ENCODE measurements around the gene SRSF9. TPM values are rescaled to one million over a fixed set of nuclear protein-coding genes. Genes with fewer than 3 reads are reported as not detected.

The SRSF9 gene
- total RNA-seq, 2 donors from 2014 or later = 122 to 124 TPM

DNA sequence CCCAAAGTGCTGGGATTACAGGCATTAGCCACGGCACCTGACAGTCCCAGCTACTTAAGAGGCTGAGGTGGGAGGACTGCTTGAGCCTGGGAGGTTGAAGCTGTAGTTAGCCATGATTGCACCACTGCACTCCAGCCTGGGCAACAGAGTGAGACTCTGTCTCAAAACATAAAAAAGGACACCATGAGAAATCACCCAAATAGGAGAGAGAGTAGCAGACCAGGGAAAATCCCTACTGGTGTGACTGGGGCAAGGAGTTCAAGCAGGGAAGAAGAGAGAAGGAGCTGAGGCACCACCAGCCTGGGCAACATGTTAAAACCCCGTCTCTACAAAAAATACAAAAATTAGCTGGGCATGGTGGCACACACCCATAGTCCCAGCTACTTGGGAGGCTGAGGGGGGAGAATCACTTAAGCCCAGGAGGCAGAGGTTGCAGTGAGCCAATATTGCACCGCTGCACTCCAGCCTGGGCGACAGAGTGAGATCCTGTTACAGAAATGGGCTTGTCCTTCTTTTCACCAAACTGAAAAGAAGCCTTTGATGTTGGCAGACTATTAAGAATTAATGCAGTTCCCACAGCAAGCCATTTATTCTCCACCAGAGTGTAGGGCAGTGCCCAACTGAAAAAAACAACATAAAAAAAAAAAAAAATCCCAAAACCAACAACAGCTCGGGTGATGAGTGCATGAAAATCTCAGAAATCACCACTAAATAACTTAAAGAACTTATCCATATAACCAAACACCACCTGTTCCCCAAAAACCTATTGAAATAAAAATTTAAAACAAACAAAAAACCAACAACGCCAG lies 4.5 kb upstream of the SRSF9 start:
- DNase-seq (no peak), ATAC-seq (no peak)
- no peaks in the 10 kb centered on the region for H3K9me3 ChIP-seq (ENCODE audit: control insufficient read depth, low read length, poor library complexity, severe bottlenecking)
- H3K27ac Mint-ChIP-seq = peak overlapping the region; percentile 21
- H3K4me1 Mint-ChIP-seq = peaks cover 10% of the 10 kb centered on the region
- peaks cover 2% of the 10 kb centered on the region for H3K36me3 Mint-ChIP-seq (ENCODE audit: low read depth)
- no peaks in the 10 kb centered on the region for H3K27me3 Mint-ChIP-seq
- no peak overlapping the region for H3K4me3 Mint-ChIP-seq

DNA sequence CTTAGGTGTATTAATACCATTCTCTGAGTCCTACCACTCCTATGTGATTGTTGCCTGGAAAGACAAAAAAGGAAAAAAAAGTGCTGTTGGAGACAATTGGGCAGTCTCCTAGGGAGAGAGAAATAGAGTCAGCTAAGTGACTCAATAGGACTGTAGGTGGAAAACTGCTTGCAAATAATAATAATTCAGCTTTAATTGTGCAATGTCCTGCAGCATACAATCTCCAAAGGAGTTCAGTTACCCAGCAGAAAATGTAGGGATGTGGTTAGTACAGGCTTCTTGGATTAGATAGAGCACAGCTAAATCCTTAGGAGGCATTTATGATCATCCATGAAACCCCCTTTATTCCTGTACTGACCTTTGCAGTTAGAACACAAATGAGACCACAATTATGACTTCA lies 3.0 kb upstream of the SRSF9 start:
- Mint-ChIP-seq H3K36me3 (ENCODE audit: low read depth) (peaks cover 2% of the 10 kb centered on the region), H3K27me3 (no peaks in the 10 kb centered on the region), H3K4me1 (peaks cover 18% of the 10 kb centered on the region), H3K27ac (no peak overlapping the region), H3K4me3 (no peak overlapping the region)
- no peaks in the 10 kb centered on the region for H3K9me3 ChIP-seq (ENCODE audit: control insufficient read depth, low read length, poor library complexity, severe bottlenecking)
- no peak for ATAC-seq
- DNase-seq = no peak

DNA sequence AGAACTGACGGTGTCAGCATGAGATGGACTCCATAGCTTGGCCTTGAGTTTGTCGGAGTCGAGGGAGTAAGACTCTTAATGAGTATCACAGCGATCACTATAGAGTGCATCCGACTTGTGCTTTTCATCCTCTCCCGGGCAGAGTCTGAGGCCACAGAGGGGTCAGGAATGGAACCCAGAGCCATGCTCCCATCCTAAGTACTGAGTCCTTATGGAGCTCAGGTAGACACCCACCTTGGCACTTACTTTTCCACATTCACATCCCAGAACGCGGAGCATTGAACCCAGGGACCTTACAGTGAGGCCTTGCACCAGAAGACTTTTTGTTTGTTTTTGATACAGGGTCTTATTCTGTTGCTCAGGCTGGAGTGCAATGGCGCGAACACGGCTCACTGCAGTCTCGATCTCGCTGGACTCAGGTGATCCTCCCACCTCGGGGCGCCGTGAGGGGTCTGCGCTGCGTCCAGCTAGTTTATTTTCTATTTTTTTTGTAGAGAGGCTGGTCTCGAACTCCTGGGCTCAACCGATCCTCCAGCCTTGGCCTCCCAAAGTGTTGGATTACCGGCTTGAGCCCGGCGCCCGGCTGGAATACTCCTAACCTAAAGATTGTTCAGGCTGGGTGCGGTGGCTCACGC lies 719 bp upstream of the SRSF9 start:
- peak overlapping the region; percentile 91 for H3K4me3 Mint-ChIP-seq
- no peaks in the 10 kb centered on the region for H3K27me3 Mint-ChIP-seq
- ATAC-seq (peak; percentile 12), DNase-seq (no peak)
- H3K27ac Mint-ChIP-seq = peak overlapping the region; percentile 78
- peaks cover 26% of the 10 kb centered on the region for H3K4me1 Mint-ChIP-seq
- H3K36me3 Mint-ChIP-seq (ENCODE audit: low read depth) = peaks cover 2% of the 10 kb centered on the region
- no peaks in the 10 kb centered on the region for H3K9me3 ChIP-seq (ENCODE audit: control insufficient read depth, low read length, poor library complexity, severe bottlenecking)

DNA sequence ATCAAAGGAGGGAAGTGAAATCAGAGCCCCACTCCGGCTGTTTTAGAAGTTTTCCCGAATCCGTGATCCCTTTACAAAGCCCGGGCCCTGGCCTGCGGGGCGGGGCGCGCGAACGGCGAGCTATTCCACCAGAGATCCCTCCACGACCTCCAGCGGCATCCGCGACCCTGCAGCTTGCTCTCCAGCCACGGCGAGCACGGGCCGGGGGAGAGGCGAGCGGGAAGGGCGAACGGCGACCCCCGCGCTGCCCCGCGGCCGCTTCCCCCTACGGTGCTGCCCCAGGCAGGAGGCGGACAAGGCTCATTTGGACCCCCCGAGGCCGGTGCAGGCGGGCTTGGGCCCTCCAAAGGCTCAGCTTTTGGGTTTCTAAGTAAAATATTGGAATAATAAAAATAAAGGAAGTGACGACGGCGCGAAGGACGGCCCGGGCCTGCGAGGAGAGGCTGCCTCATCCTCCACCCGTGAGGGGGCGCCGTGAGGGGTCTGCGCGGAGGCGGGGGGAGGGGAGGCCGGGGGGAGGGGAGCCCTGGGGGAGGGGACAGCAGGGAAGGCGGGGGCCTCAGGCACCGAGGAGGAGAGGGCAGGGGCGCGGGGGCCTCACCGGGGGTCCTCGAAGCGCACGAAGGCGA lies 613 bp downstream of the SRSF9 start:
- ATAC-seq = peak; percentile 55
- peak; percentile 8 to 36 (median 14) for DNase-seq
- Mint-ChIP-seq H3K27me3 (no peaks in the 10 kb centered on the region), H3K36me3 (ENCODE audit: low read depth) (peaks cover 3% of the 10 kb centered on the region), H3K4me1 (peaks cover 25% of the 10 kb centered on the region), H3K4me3 (peak overlapping the region; percentile 91), H3K27ac (peak overlapping the region; percentile 79)
- H3K9me3 ChIP-seq (ENCODE audit: control insufficient read depth, low read length, poor library complexity, severe bottlenecking) = no peaks in the 10 kb centered on the region

DNA sequence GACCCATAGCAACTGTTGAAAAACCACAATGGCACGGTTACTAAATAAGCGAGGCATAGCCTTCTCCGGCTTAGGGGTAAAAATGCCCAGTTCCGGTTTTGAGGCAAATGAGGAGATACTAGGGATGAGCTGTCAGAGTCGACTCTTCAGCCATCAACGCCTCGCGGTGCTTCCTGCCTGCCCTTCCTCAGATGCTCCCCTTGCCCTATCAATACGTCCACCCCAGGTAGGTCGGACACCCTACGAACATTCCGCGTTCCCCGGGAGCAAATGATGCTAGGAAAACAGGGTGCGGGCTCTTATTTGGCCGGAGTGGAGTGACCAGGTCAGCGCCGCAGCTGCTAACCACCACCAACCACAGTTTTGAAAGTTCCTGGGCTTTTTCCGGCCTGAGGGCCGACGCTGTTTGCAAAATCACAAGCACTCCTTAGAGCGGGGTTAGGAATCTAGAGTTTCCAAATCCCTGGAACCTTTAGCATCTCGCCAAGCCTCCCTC lies 1.2 kb downstream of the SRSF9 start:
- peak overlapping the region; percentile 79 for H3K27ac Mint-ChIP-seq
- peaks cover 25% of the 10 kb centered on the region for H3K4me1 Mint-ChIP-seq
- peaks cover 3% of the 10 kb centered on the region for H3K36me3 Mint-ChIP-seq (ENCODE audit: low read depth)
- H3K9me3 ChIP-seq (ENCODE audit: control insufficient read depth, low read length, poor library complexity, severe bottlenecking) = no peaks in the 10 kb centered on the region
- no peaks in the 10 kb centered on the region for H3K27me3 Mint-ChIP-seq
- DNase-seq (no peak), ATAC-seq (no peak)
- peak overlapping the region; percentile 91 for H3K4me3 Mint-ChIP-seq

DNA sequence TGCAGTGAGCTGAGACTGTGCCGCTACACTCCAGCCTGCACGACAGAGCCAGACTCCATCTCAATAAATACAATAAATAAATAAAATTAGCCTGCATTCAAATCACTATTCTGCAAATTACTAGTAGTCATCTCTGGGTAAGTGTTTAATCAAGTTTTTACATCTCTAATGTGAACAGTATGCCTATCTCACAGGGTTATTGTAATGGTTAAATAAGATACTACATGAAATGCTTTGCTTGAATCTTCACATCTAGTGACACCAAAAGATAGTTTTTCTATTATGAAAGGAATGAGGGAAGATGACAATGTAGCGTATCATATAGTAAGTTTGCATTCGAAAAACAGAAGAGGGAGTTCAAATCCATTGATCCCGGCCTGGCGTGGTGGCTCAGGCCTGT lies 2.1 kb downstream of the SRSF9 start:
- DNase-seq (no peak), ATAC-seq (no peak)
- no peaks in the 10 kb centered on the region for H3K9me3 ChIP-seq (ENCODE audit: control insufficient read depth, low read length, poor library complexity, severe bottlenecking)
- Mint-ChIP-seq H3K27me3 (no peaks in the 10 kb centered on the region), H3K27ac (peak overlapping the region; percentile 79), H3K4me1 (peaks cover 22% of the 10 kb centered on the region), H3K4me3 (peak overlapping the region; percentile 53), H3K36me3 (ENCODE audit: low read depth) (peaks cover 3% of the 10 kb centered on the region)

DNA sequence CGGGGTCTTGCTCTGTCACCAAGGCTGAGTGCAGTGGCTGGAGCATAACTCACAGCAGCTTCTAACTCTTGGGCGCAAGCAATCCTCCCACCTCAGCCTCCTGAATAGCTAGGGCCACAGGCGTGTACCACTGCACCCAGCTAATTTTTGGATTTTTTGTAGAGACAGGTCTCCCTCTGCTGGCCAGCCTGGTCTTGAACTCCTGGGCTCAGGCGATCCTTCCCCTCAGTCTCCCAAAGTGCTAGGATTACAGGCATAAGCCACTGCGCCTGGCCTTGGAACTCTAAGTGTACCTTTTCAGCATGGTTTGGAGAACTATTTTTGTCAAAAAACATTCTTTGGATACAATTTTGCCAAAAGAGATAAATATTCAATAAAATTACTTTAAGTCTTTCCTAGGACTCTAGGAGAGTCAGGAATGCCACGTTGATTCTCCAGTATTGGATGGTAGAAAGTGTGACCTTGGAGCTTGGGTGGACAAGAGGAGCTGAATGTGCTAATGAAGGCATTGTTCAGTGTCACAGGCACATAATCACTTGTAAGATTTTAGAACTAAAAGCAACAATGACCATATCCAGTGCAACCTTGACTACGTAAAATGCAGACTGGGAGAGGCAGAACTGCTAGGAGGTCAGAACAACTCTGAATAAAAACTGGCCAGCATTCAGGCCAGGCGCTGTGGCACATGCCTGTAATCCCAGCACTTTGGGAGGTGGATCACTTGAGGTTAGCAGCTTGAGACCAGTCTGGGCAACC lies 2.8 kb downstream of the SRSF9 start:
- Mint-ChIP-seq H3K36me3 (ENCODE audit: low read depth) (peaks cover 4% of the 10 kb centered on the region), H3K27ac (no peak overlapping the region), H3K4me1 (peaks cover 22% of the 10 kb centered on the region), H3K27me3 (no peaks in the 10 kb centered on the region), H3K4me3 (no peak overlapping the region)
- DNase-seq = peak in 2 of 3 donors; percentile 16 to 22
- no peaks in the 10 kb centered on the region for H3K9me3 ChIP-seq (ENCODE audit: control insufficient read depth, low read length, poor library complexity, severe bottlenecking)
- no peak for ATAC-seq

DNA sequence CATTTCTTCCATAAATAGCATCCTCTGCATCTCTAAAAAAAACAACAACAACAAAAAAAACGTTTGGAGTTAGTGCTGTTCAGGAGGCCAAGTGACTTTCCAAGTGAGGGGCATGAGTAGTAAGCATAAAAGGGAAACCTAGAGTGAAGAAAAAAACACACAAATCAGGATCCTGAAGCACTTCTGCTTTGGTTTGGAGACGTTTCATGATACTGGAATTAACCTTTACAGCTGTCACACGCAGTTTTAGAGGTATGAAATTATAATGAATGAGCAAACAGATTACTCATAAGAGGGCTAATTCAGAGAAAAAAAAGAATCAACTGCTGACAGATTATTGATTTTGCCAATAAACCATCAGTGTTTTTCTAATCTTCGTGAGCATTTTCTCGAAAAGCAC lies 3.8 kb downstream of the SRSF9 start:
- Mint-ChIP-seq H3K4me1 (peaks cover 22% of the 10 kb centered on the region), H3K27ac (no peak overlapping the region), H3K4me3 (no peak overlapping the region), H3K27me3 (no peaks in the 10 kb centered on the region), H3K36me3 (ENCODE audit: low read depth) (peaks cover 4% of the 10 kb centered on the region)
- H3K9me3 ChIP-seq (ENCODE audit: control insufficient read depth, low read length, poor library complexity, severe bottlenecking) = no peaks in the 10 kb centered on the region
- no peak for DNase-seq
- ATAC-seq = no peak

DNA sequence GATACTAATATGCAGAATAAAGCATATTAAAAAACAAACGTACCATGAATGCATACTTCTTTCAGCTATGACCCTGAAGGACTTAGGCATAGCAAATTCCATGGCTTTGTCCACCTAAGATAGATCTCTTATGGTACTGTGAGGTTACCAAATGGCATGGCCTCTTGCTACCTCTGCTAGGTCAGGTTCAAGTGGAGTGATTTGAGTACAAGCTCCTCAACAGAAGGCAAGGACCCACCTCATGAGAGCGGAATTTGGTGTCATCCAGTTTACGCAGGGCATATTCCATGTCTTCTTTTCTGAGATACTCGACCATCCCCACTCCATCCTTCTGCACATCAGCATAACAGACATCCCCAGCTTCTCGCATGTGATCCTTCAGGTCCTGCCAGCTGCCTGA lies 5.8 kb downstream of the SRSF9 start:
- Mint-ChIP-seq H3K4me1 (peaks cover 19% of the 10 kb centered on the region), H3K36me3 (ENCODE audit: low read depth) (peaks cover 9% of the 10 kb centered on the region), H3K4me3 (no peak overlapping the region), H3K27me3 (no peaks in the 10 kb centered on the region), H3K27ac (no peak overlapping the region)
- no peaks in the 10 kb centered on the region for H3K9me3 ChIP-seq (ENCODE audit: control insufficient read depth, low read length, poor library complexity, severe bottlenecking)
- ATAC-seq = no peak
- DNase-seq = no peak

DNA sequence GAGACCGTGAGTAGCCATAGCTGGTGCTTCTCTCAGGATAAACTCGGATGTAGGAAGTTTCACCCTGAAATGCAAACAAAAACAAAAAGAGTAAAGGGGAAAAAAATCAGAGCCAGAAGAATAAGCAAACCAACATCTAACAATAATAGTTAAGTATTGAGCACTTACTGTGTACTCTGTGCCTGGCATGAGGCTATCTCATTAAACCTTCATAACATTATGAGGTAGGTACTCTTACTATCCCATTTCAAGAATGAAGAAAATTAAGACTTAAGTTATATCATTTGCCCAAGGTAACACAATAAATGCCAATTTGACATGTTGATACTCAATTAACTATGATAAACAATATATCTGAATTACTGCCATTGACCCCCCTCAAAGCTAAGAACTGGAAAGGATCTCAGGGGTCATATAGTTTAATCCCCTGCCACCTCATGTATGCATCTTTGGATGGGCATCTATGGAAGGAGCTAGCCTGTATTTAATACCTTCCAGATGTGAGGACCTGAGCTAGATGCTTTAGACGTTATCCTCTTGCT lies 7.4 kb downstream of the SRSF9 start:
- Mint-ChIP-seq H3K4me1 (peaks cover 8% of the 10 kb centered on the region), H3K4me3 (no peak overlapping the region), H3K27me3 (no peaks in the 10 kb centered on the region), H3K36me3 (ENCODE audit: low read depth) (peaks cover 9% of the 10 kb centered on the region), H3K27ac (no peak overlapping the region)
- ATAC-seq (no peak), DNase-seq (no peak)
- no peaks in the 10 kb centered on the region for H3K9me3 ChIP-seq (ENCODE audit: control insufficient read depth, low read length, poor library complexity, severe bottlenecking)

DNA sequence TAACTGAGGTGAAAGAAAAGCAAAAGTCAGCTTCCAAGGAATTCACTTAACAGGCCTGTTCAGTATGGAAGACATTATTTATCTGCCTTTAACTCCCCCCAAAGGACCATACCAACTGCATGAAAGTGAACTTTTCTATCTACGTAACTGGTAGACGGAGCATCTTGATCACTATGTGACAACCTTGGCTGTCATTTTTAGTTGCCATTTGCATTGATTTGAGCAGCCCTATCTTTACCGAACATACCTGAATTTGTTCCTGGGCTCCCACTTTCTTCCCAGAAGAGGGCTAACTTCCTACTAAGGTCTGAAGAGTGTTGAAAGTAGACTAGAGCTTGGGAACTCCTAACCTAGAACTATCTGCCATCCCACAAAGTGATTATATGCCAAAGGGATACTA lies 9.4 kb downstream of the SRSF9 start:
- H3K9me3 ChIP-seq (ENCODE audit: control insufficient read depth, low read length, poor library complexity, severe bottlenecking) = no peaks in the 10 kb centered on the region
- DNase-seq = no peak
- ATAC-seq = no peak
- H3K4me3 Mint-ChIP-seq = no peak overlapping the region
- H3K27me3 Mint-ChIP-seq = no peaks in the 10 kb centered on the region
- peaks cover 2% of the 10 kb centered on the region for H3K4me1 Mint-ChIP-seq
- H3K27ac Mint-ChIP-seq = no peak overlapping the region
- H3K36me3 Mint-ChIP-seq (ENCODE audit: low read depth) = peaks cover 9% of the 10 kb centered on the region

DNA sequence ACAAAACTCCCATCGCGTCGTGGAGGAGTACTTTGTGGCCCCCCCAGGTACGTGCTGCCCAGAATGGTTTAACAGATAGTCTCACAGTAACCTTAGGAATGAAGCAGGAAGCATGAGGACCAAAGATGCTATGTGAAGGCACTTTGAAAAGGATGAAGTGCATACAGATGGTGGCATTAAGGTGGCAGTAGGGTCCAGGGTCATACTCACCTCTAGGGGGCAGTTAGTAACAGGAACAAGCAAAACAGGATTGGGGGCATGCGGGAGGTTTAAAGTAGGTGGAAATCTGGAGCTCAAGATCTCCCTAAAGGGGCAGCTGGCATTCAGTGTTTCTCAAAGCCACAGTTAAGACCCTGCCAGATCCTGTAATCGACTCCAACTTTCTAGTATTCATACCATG lies 12.4 kb downstream of the SRSF9 start:
- Mint-ChIP-seq H3K27ac (no peak overlapping the region), H3K27me3 (no peaks in the 10 kb centered on the region), H3K4me1 (peaks cover 2% of the 10 kb centered on the region), H3K4me3 (no peak overlapping the region), H3K36me3 (ENCODE audit: low read depth) (peaks cover 6% of the 10 kb centered on the region)
- ATAC-seq (no peak), DNase-seq (no peak)
- H3K9me3 ChIP-seq (ENCODE audit: control insufficient read depth, low read length, poor library complexity, severe bottlenecking) = no peaks in the 10 kb centered on the region

DNA sequence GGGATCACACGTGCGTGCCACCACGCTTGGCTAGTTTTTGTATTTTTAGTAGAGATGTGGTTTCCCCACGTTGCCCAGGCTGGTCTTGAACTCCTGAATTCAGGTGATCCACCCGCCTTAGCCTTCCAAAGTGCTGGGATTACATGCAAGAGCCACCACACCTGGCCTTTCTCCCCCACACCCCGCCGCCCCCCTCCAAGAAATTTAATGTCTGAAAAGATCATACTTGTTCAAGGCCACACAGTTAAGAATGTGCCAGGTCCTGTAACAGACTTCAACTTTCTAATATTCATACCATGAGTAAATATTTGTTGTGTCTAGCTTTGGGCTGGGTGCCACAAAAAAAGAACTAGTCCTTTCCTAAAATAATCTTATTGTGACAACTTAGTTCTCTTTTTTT lies 14.2 kb downstream of the SRSF9 start:
- peaks cover 4% of the 10 kb centered on the region for H3K36me3 Mint-ChIP-seq (ENCODE audit: low read depth)

More for the DNA sequence above, 14.2 kb downstream of the SRSF9 start:
- Mint-ChIP-seq H3K27ac (no peak overlapping the region), H3K4me1 (peaks cover 2% of the 10 kb centered on the region), H3K4me3 (no peak overlapping the region), H3K27me3 (no peaks in the 10 kb centered on the region)
- ATAC-seq (no peak), DNase-seq (no peak)
- no peaks in the 10 kb centered on the region for H3K9me3 ChIP-seq (ENCODE audit: control insufficient read depth, low read length, poor library complexity, severe bottlenecking)
